Mucosa of rectum (tissue), 2 donors: ENCODE data around the gene PRKAR2B.

Source experiments
- H3K27ac ChIP-seq, 2 donors: one replicate each; pipeline ENCODE4 v1.7.0; 2013; ENCODE audit warnings: inconsistent platforms in 2 of 2, low read depth in 2 of 2, low read length in 2 of 2
- H3K27me3 ChIP-seq, 2 donors: one replicate each; pipeline ENCODE4 v1.7.0; 2013; ENCODE audit warnings: low read length in 2 of 2; ENCODE audit not compliant: control insufficient read depth in 2 of 2, insufficient read depth in 2 of 2
- H3K36me3 ChIP-seq, 2 donors: one replicate each; pipeline ENCODE4 v1.7.0; 2013; ENCODE audit warnings: low read length in 2 of 2; ENCODE audit not compliant: control insufficient read depth in 2 of 2, insufficient read depth in 2 of 2
- H3K4me1 ChIP-seq, 2 donors: one replicate each; pipeline ENCODE4 v1.7.0; 2013; ENCODE audit warnings: low read length in 2 of 2, mild to moderate bottlenecking in 1 of 2; ENCODE audit not compliant: control insufficient read depth in 2 of 2, insufficient read depth in 2 of 2
- H3K4me3 ChIP-seq, 2 donors: one replicate each; pipeline ENCODE4 v1.7.0; 2013; ENCODE audit warnings: low read length in 2 of 2
- H3K9ac ChIP-seq, 2 donors: one replicate each; pipeline ENCODE4 v1.7.0; 2013; ENCODE audit warnings: low read length in 2 of 2, low read depth in 1 of 2, mild to moderate bottlenecking in 1 of 2
- H3K9me3 ChIP-seq, 2 donors: one replicate each; pipeline ENCODE4 v1.7.0; 2013; ENCODE audit warnings: low read length in 2 of 2; ENCODE audit not compliant: control insufficient read depth in 2 of 2
- donor health status: healthy.
- donor health status: Normal muscosa, but diverticular disease.

PRKAR2B gene

DNA sequence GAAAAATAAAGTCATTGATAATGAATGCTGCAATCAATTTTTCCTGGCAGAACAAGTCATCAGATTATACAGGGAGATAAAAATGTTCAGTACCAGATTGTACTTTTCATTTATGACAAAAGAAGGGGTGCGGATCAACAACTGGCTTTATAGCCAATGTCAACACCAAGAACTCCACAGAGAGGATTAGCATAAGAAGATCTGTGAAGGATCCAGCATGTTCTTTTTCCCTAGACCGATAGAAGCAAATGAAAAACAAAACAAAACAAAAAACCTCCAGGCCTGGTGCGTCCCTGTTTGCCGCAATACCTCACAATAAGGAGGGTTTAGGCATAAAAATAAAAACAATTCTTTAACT is 34.7 kb upstream of the PRKAR2B start:
- H3K4me1 ChIP-seq = no peaks in the 10 kb centered on the region
- H3K36me3 ChIP-seq = no peaks in the 10 kb centered on the region
- no peaks in the 10 kb centered on the region for H3K27me3 ChIP-seq
- H3K9me3 ChIP-seq = no peaks in the 10 kb centered on the region
- no peak overlapping the region for H3K9ac ChIP-seq
- H3K4me3 ChIP-seq = no peak overlapping the region
- H3K27ac ChIP-seq = no peak overlapping the region

DNA sequence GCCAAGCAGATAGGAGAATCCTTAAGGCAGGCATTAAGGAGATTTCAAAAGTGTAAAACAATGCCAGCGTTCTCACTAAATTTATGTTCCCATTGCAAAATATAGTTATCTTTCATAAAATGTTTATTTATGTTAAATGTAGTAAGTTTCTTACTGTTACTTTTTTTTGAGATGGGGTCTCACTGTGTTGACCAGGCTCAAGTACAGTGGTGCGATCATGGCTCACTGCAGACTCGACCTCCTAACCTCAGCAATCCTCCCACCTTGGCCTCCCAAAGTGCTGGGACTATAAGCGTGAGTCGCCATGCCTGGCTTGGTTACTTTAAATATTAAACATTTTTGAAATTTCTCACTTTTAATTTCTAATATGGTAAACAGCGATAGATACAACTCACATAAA is 31.8 kb upstream of the PRKAR2B start:
- H3K4me1 ChIP-seq = no peaks in the 10 kb centered on the region
- no peaks in the 10 kb centered on the region for H3K9me3 ChIP-seq
- H3K4me3 ChIP-seq = no peak overlapping the region
- no peak overlapping the region for H3K9ac ChIP-seq
- no peaks in the 10 kb centered on the region for H3K36me3 ChIP-seq
- no peaks in the 10 kb centered on the region for H3K27me3 ChIP-seq
- no peak overlapping the region for H3K27ac ChIP-seq

DNA sequence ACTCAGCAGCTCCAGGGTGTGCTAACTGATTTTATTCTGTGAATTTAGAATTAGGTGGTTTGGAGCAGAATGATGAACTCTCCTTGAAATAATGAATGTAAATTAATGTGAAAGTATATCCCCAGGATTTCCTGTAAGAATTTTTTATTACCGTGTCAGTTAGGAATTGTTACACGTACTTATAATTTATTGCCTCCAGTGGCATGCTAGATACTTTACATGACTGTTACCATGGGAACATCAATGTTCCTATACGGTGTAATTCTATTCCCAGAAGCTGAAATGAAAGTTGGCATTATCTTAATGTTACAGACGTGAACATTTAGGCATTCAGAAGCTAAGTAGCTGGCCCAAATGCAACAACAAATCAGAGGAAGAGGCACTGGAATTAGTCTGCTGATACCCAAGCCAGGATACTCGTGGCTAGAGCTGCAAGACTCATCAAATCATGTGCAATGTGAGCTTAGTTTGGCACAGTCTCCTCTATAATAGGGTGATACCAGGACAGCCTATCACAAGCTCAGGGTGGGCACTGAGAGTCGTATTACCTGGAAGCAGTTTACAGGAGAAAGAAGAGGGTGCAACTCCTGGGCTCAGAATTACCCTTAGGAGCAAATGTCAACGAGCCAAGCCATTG is 30.0 kb upstream of the PRKAR2B start:
- Histone ChIP-seq H3K4me1 (no peaks in the 10 kb centered on the region), H3K9me3 (no peaks in the 10 kb centered on the region), H3K9ac (no peak overlapping the region), H3K36me3 (no peaks in the 10 kb centered on the region), H3K27ac (no peak overlapping the region), H3K4me3 (no peak overlapping the region), H3K27me3 (no peaks in the 10 kb centered on the region)

DNA sequence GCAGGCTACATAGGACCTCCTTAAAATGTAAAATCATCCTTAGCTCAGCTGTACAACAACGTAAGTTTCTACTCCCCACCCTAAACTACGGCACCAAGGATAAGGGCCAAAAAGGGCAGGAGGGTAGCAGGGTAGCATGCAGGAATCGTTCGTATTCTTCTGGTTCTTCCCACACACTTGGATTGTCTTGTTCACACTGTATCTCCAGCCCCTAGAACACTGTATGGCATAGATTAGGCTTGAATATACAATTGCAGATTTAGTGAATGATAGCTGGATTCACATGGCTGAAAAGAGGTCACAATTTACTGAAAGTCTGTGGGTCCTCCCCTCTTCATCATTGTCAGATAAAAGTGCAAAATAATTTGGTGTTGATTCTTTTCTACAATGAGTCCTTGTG is 28.2 kb upstream of the PRKAR2B start:
- no peaks in the 10 kb centered on the region for H3K27me3 ChIP-seq
- H3K27ac ChIP-seq = no peak overlapping the region
- H3K9me3 ChIP-seq = no peaks in the 10 kb centered on the region
- no peaks in the 10 kb centered on the region for H3K4me1 ChIP-seq
- H3K9ac ChIP-seq = no peak overlapping the region
- no peak overlapping the region for H3K4me3 ChIP-seq
- H3K36me3 ChIP-seq = no peaks in the 10 kb centered on the region

DNA sequence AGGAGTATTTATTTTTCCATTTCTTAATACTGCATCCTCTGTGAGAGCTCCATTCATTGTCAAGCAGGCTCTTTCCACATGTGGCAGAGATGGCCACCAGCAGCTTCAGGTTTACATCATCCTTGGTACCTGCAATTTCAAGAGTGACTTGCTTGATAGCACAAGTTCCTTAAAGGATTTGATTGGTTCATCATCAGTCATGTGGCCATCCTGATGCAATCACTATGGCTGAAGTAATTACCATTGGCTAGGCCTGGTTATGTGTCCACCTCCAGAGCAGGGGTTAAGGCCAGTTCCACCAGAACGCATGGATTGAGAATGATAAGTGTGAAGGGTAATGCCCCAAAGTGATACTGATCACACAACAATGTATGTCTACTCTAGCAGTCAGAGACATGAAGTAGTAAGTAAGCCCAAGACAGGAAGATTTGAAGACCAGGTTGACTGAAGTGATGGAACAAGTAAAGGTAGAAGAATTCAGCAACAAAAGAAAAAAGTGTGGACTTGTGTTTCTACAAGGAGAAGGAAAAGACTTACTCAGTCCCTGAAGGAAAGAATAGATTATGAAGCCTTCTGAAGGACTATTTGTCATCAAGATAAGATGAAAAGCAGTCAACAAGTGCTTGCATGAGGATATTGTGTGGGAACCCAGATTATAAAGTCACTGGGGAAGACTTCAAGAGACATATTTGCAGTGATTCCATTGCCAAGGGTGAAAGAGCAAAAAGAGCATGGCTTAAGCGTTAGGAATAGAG is 26.4 kb upstream of the PRKAR2B start:
- H3K4me3 ChIP-seq = no peak overlapping the region

DNA sequence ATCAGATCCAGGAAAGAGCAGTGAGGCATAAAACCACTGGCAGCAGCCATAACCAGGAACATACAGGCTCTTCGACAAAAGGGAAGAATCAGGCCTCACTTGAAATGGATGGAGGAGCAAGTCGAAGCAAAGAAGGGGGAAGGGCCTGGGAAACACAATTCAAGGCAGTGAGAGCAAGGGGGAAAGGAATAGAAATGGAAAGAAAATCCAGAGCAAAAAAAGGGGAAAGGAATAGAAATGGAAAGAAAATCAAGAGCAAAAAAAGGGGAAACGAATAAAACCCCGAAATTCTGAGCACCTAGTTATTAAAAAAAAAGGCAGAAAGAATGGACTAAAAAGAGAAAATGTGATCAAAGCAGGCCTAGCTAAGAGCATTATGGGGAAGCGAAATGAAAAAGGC is 24.1 kb upstream of the PRKAR2B start:
- no peaks in the 10 kb centered on the region for H3K9me3 ChIP-seq
- no peaks in the 10 kb centered on the region for H3K4me1 ChIP-seq
- no peak overlapping the region for H3K9ac ChIP-seq
- H3K27ac ChIP-seq = no peak overlapping the region
- no peaks in the 10 kb centered on the region for H3K27me3 ChIP-seq
- H3K4me3 ChIP-seq = no peak overlapping the region
- H3K36me3 ChIP-seq = no peaks in the 10 kb centered on the region

More for the DNA sequence above, 26.4 kb upstream of the PRKAR2B start:
- H3K9me3 ChIP-seq = no peaks in the 10 kb centered on the region
- H3K27me3 ChIP-seq = no peaks in the 10 kb centered on the region
- no peak overlapping the region for H3K27ac ChIP-seq
- H3K9ac ChIP-seq = no peak overlapping the region
- no peaks in the 10 kb centered on the region for H3K4me1 ChIP-seq
- H3K36me3 ChIP-seq = no peaks in the 10 kb centered on the region

DNA sequence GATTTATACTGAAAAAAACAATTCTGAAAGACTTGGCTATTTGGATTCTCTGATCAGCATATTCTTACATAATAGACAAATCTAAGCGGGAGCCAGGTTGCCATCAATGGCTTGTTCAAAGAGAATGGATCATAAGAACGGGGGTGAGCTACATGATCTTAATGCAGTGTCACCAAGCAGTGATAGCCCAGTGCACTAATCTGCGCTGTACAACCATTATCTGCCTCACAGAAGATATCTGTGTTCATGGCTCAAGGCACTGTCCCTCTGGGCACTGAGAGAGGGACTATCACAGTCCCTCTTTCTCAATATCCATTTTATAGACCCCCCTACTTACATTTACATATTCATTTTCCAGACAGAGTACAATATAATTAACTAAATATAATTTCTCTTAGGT is 22.9 kb upstream of the PRKAR2B start:
- no peak overlapping the region for H3K9ac ChIP-seq
- no peaks in the 10 kb centered on the region for H3K9me3 ChIP-seq
- H3K27ac ChIP-seq = no peak overlapping the region
- H3K4me3 ChIP-seq = no peak overlapping the region
- no peaks in the 10 kb centered on the region for H3K4me1 ChIP-seq
- no peaks in the 10 kb centered on the region for H3K27me3 ChIP-seq
- H3K36me3 ChIP-seq = no peaks in the 10 kb centered on the region

DNA sequence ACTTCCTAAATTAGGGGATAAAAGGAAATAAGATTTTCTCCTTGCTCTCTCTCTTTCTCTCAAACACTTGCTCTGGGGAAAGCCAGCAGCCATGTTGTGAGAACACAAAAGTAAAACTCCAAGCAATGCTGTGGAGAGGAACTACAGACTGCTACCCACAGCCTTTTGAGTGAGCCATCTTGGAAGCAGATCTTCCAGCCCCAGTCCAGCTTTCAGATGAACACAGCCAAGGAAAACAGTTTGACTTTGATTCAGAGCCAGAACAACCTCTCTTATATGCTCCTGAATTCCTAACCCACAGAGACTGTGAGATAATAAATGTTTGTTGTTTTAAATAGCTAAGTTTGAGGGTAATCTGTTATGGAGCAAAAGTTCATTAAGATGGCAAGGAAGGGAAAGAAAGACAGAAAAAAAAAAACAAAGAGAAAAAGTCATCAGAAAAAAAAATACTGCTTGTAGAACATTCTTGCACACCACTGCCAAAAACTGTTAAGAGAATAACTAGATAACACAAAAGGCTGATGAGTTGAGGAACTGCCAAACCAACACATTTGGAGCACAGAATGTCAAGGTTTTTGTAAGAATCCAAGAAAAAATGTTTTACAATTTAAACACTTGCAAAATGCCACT is 20.9 kb upstream of the PRKAR2B start:
- Histone ChIP-seq H3K27ac (no peak overlapping the region), H3K36me3 (no peaks in the 10 kb centered on the region), H3K4me1 (no peaks in the 10 kb centered on the region), H3K9ac (no peak overlapping the region), H3K27me3 (no peaks in the 10 kb centered on the region), H3K9me3 (no peaks in the 10 kb centered on the region), H3K4me3 (no peak overlapping the region)

DNA sequence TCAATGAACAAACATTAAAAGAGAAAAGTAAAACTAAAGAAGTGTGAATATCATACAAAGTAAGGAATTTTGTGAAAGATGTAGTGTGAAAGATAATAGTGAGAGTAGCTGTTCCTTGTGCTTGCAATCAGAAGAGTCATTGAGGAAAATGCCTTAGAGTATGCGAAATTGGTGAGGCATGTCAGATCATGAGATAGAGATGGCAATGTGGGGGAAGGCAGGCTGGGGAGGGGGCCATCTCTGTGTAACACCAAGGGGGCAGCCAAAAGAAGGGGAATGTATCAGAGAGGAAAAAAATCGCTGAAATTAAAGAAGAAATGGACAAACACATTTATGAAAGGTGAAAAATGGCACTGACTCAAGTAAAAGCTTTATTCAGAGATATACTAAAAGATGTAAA is 19.6 kb upstream of the PRKAR2B start:
- Histone ChIP-seq H3K27me3 (no peaks in the 10 kb centered on the region), H3K9me3 (no peaks in the 10 kb centered on the region), H3K36me3 (no peaks in the 10 kb centered on the region), H3K27ac (no peak overlapping the region), H3K4me3 (no peak overlapping the region), H3K9ac (no peak overlapping the region), H3K4me1 (no peaks in the 10 kb centered on the region)

DNA sequence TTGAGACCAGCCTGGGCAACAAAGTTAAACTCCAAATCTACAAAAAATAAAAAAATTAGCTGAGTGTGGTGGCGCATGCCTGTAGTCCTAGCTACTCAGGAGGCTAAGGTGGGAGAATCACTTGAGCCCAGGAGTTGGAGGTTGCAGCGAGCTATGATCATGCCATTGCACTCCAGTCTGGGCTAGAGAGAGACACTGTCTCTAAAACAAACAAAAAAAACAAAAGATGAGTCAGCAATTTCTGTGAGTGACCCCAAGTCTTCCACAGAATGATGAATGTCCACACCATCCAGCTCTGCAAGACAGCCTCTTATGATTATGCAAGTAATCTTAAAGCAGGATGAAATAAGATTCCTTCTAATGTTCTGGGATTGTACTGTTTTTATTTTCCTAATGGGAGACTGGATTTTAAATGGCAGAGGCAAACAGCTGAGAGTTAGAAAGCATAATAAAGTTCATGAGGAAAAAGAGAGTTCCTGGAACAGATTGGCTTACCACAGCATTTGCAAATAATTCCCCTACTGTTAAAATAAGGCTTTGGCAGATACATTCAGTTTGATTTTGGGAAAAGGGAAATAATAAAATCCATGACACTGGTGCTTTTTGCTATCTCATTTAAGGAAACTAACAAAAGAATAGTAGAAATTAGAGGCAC is 18.9 kb upstream of the PRKAR2B start:
- Histone ChIP-seq H3K36me3 (no peaks in the 10 kb centered on the region), H3K9ac (no peak overlapping the region), H3K4me1 (no peaks in the 10 kb centered on the region), H3K9me3 (no peaks in the 10 kb centered on the region), H3K27ac (no peak overlapping the region), H3K4me3 (no peak overlapping the region), H3K27me3 (no peaks in the 10 kb centered on the region)
